ENCODE measurements around the gene LRMDA.

Gene LRMDA

DNA sequence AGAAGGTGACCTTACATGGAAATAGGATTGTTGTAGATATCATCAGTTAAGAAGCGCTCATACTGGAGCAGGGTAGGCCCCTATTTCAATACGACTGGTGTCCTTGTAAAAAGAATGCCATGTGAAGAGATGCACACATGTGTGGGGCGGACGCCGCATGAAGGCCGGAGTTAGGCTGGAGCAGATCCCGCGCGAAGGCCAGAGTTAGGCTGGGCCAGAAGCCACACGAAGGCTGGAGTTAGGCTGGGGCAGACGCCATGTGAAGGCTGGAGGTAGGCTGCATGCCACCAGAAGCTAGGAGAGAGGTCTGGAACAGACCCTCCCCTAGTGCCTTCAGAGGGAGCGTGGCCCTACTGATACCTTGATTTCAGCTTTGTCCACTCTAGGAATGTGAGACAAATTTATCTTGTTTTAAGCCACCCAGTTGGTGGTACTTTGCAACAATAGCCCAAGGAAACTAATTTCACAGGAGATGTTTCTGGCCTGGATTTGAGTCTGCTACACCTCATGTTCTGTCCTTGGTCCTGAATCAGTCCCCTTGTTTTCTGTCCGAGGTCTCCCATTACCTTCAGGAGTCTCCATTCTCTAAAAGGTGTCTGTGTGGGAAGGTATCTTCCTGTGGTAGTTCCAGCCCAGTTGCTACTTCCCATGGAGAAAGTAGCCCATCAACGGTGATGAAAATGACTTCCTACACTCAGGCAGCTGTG is 585.8 kb downstream of the LRMDA start:
- DNase-seq = no peak

DNA sequence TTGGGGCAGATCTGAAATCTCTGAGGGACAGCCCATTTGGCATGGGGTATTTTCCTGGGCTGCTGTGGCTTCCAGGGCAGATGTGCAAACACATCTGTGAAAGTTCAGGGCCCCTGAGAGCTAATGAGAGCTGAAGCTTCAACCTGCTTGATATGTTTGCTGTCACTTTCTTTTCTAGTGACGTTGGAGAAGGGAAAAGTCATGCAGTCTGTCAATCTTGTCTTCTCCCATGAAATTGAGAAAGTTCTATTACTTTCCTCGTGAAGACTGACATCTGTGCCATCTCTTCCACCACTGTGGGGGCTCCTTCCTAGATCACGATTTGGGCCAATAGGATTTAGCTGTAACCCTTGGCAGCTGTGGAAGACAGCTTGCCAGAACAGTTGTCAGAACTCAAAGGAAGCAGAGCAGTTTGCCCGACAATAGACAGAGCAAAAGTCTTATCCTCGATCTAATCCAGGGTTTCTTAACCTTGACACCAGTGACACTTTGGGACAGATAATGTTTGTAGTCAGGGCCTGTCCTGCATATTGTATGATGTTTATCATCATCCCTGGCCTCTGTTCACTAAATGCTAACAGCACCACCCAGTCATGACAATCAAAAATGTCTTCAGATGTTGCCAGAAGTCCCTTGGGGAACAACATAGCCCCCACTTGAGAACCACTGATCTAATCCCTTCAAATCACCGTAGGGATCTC is 586.5 kb downstream of the LRMDA start:
- no peak for DNase-seq

DNA sequence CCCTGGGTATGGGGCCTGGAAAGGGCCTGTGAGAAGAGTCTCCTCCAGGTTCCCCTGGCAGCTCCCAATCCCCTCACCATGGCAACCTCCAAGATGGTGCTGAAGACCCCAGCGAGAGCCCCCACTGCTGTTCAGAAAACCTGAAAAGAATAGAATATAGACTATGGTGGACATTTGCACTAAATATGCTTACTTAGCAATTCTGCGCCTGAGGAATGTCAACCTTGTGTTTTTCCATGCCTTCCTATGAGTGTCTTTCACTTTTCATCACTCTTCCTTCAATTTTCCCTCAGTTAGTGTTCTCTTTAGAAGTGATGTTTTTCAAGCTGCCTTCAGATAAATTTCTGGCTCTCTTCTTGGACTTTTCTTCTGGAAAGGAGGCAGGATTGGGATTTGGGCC is 589.2 kb downstream of the LRMDA start:
- DNase-seq = no peak

DNA sequence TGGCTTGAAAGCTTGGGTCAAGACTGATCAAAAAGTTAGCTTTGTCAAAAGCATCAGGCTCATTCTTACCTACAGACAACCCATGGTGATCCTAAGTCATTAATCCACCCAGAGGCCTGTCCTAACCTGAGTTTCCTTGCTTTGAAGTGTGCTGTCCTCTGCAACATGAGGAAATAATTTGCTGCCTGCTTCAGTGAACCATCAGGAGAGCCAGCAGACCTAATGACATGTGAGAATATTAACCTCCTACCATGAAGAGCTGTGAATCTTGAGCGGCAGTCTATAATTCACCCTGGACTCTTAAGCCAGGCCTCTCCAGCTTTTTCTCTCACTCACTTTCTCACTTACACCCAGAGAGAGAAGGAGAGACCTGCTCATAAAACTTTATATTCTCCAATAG is 590.0 kb downstream of the LRMDA start:
- no peak for DNase-seq

DNA sequence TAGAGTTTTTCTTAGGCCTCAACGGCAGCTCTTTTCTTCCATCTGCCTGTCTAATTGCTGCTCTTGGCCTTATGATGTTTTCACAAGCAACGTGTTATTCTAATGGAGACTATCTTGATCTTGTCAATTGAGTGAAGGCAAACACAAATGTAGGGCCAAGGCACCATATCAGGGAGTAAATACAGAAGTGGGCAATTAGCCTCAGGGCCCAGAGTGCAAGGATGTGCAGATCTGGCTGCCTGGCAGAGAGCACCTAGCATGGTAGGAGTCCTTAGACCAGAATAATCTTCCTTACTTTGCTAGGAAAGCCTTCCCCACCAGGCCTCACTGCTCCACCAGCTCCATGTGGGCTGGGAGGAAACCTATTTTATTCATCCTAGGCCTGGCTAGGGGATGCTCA is 590.9 kb downstream of the LRMDA start:
- DNase-seq = peak; percentile 1

DNA sequence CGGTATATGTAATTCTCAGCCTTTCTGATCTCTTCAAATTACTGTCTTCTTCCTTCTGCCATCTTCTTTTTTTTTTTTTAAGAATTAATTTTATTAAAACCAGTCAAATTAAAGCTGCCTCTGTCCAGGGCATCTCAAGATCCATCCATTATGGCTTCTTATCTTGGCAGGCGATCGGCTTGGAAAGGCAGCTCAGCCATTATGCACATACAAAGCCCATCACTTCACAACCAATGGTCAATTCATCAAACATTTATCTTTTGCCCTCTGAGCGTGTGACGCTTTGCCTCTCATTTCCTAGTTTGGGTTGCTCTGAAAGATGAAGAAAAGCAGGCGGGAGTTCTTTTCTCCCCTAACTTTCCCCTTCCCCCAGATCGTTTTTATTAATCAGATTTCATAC is 591.6 kb downstream of the LRMDA start:
- DNase-seq = no peak

DNA sequence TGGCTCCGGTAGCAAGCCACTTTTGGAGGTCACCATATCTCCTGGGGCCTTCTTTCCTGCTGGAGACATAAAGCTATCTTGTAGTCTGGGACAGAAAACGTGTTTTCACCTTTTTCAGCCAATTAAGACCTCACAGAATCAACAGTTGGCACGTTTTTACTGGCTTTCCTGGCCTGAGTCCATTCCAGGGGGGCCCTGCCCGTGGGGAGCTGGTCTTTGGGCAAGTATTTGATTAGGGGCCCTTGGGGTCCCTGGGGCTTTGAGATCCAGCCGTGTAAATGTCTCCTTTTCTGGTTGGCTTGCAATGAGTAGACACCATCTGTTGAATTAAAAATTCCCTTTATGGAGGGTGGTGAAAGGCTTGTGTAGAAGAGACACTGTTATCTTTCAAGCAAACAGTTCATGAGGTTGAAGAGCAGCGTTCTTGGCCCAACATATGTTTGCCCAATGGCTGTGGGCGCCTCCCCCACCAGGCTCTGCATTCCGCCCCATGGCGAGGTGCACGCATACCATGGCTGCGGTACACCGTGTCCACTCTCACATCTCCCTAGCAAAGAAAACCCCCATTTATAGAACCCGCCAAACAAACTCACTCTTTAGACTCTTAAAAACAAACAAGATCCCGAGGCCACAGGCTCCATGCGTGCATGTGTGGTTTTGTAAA is 593.2 kb downstream of the LRMDA start:
- DNase-seq = no peak

DNA sequence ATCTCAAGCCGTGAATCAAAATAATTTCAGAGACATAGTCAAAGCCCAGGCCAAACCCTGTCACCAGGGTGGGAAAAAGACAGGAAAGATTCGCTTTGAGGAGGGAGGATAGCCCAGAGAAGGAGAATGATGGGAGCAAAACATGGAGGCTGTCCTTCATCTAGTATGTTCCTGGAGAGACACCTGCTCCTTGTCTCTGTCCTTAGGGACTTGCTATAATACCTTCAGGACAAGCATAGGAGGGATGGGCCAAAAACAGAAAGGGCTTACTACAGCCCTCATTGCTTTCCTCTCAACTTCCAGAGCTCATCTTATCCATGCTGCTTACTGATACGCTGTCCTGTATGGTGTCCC is 593.7 kb downstream of the LRMDA start:
- DNase-seq = no peak

DNA sequence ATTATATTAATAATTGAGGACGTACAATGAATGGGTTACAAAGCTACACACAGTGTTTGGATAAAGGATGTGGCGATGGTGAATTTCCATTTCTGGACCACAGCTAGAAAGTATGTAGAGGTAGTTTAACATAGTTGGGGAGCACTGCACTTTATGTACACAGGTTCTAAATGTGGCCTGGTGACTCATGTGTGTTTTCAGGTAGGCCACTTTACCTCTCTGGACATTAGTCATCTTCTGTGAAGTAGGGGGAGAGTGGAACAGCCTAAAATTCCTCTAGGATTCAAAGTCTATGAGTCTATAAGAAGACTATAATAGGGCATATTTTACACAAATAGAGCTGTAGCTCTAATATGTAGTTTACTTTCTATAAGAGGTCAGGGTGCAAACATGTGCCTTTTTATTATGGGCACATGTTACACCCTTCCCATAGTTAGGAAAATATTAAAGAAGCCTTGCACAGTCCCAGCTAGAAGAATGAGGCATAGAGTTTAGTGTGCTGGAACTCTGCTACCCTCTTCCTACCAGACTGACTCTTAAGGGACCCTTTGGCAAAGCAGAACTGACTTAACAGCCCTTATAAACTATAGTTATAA is 594.9 kb downstream of the LRMDA start:
- DNase-seq = no peak

DNA sequence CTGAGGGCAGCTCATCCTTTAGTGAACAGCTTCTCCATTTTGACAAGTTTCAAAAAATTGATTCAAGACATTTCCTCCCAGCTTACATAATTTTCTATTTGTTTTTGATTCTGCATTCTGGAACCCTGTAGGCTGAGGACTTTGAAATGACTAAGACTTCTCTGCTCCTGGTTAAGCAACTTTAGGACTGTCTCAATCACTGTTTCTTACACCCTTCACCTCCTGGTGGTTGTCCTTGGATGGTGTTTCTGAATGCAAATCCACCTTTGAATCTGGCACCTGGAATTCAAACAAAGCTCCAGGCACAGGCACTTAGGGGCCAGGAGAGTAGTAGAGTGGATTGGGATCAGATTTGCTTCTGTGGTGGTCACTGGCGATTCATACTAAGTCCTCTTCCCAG is 595.5 kb downstream of the LRMDA start:
- DNase-seq = no peak

DNA sequence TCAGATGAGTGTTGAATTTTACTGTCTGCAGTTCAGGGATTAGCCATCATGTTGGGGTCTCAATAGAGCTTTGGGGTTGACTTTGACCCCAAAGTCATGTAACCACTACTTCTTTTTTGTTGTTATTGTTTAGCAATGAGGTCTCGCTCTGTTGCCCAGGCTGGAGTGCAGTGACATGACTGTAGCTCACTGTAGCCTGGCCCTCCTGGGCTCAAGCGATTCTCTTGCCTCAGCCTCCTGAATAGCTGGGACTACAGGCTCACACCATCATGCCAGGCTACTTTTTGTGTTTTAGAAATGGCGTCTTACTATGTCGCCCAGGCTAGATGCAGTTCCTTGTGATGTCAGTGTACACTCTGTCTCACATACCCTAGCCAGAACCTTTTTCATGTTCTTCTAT is 598.4 kb downstream of the LRMDA start:
- no peak for DNase-seq

DNA sequence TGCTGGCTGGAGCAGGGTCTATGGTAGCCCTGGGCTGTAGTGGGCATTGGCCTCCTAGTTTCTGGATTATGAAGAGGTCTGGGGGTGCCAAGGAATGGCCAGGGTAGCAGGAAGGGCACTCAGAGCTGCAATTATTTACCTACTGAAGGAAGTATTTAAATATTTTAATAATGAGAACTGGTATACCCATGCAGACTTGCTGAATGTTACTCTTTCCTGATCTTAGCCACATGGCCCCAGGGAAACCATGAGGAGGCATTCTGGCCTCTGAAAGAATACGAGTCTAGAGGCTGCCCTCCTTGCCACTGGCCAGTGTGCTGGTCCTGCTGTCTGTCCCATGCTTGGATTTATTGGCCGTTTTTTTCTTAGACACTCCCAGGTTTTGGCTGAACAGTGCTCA is 599.7 kb downstream of the LRMDA start:
- DNase-seq = no peak

DNA sequence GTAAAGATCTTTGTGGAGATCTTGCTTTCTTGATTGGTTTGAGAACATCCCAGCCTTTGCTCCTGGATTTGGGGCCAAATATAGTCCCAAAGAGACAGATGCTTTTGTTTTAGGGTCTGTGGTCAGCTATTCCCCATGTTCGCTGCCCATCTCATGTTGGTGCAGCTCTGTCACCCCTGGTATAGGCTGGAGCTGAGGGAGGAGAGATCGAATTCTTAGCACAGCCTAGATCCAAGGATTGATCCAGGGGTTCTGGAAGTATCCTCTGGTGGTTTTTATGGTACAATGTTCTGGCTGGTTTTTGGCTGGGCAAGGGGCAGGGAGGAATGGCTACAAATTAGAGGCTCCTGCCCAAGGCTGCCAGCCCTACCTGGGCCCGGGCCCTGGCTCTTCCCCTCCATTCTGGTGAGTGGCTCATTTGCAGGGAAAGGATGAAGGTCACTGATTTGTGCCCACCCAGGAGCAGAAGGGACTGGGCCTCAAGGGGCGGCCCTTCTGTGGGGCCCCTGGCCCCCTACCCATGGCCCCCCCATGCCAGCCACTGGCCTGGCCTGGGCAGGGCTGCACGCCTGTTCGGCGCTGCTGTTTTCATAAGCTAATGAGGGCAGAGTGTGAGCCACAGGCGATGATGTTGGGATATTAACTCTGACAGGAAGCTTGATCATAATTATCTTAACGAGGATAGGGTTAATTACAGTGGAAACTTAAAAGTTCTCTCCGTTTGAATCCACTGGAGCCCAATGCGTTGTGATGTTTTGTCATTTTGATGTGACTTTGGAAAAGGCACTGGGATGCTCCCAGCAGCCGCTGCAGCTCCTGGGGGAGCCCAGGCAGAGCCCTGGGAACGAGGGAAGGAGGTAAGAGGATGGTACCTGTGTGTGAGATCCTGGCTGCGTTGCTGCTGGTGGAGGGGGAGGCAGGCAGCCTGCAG is 600.6 kb downstream of the LRMDA start:
- DNase-seq = no peak

DNA sequence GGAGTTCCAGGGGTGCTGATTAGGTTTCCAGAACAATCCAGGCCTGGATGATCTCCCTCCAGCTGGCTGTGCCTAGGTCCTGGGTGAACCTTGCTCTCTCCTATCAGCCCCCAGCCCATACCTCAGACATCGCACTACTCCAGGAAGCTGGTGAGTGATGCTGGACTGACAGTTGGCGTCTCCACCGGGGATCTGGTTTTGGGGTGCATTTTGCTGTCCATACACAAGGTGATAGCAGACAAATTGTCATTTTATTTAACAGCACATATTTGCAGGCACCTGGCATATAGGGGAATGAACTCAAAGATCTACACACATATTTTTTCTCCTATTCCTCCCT is 601.2 kb downstream of the LRMDA start:
- DNase-seq = no peak

DNA sequence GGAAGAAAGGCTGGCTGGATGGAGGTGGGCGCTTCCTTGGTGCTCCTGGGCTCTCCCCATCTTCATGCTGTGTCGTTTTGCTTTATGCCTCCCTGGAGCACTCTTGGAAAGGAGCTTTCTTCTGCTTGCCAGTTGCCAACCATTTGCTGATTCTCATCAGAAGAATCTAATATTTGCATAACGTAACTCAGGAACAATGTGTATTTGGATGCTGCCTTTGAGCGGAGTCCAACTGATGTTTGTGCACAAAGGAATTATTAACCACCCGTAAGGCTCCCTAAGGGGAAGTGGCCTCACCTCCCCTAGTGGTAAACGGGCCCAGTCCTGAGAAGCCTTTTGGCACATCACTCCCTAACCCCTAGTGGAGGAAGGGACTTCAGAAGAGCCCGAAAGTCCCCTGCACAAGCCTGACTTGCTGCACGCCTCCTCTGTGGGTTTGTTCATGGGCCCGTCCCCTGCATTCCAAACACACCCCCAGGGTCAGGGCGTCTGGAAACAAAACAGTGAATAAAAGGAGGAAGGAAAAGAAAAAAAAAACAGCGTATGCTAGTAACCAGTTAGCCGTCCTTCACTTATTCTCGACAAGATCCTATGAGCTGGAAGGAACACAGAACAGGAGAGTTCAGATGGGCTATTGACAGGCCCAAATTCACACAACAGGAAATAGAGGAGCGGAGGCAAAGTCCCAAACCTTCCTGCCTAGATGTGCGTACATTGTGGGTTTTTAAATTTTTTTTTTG is 602.2 kb downstream of the LRMDA start:
- no peak for DNase-seq

DNA sequence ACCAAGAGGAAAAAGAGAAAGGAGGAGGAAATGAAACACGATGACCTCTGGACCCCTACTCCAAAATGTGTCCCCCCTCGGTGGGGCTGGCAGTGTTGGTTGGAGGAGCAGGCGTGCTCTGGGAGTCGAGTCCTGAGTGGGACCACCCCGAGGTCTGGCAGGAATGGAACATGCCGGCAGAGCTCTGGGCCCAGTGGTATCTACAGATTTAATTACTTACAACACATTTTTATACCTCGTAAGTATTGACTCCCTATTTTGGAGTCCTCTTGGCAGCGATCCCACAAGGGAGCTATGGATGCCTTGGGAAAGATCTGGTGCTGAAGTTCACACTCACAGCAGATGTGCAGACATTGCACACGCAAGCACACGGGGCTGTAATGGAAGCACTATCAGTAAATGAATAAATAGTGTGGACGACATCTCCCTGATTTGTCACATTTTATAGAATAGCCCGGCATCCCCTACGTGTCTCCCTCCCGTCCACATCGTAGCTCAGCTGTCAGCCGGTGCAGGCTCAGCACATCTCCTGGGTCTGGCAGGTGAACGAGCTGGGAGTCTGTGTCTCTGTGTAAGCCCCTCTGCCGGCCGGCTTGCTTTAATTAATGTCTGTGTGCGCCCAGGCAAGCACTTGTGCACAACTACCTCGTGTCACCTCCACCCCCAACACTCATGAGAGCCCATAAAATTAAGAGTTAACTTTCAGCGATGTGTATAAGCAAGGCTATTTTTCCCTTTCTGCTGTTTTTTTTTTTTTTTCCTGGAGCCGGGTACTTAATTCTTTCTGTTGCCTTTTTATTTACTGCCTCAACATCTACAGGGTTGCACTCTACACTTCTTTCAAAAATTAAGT is 603.2 kb downstream of the LRMDA start:
- peak; percentile 86 for DNase-seq

DNA sequence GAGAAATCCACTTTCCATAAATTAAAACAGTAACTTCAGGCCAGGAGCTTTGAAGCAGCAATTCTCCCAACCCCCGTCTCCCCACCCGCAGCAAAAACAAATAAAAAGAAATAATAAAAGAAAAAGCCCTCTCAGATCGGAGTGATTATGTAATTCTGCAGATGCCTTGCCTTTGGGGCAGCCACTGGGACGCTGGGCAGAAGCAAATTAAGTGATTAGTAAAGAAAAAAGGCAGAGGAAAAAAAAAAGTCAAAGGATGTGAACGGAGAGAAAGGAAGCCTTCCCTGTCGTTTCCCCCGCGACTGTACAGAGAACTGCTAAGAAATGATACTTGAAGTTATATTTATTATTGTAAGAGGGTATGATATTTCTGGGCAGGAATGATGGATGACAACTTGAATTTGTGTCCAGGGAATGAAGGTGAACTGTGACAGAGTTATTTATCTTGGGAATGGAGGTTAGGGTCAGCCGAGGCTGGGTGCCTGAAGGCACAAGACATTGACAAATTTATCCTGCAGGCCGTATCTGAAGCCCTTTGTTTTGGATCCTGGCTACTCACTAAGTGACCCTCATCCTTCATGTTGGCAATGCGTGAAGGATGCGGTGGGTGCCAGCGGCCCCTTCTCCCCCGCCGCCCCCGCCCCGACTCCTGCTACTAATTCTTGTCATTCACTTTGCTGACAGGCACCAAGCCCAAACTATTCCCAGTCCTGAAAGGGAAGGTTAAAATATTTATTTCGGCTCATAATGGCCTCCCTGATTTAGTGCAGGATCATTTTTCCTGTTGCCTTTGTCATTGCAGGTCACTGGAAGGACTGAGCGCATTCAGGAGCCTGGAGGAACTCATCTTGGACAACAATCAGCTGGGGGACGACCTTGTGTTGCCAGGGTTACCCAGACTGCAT is 604.0 kb downstream of the LRMDA start:
- DNase-seq = peak; percentile 64

DNA sequence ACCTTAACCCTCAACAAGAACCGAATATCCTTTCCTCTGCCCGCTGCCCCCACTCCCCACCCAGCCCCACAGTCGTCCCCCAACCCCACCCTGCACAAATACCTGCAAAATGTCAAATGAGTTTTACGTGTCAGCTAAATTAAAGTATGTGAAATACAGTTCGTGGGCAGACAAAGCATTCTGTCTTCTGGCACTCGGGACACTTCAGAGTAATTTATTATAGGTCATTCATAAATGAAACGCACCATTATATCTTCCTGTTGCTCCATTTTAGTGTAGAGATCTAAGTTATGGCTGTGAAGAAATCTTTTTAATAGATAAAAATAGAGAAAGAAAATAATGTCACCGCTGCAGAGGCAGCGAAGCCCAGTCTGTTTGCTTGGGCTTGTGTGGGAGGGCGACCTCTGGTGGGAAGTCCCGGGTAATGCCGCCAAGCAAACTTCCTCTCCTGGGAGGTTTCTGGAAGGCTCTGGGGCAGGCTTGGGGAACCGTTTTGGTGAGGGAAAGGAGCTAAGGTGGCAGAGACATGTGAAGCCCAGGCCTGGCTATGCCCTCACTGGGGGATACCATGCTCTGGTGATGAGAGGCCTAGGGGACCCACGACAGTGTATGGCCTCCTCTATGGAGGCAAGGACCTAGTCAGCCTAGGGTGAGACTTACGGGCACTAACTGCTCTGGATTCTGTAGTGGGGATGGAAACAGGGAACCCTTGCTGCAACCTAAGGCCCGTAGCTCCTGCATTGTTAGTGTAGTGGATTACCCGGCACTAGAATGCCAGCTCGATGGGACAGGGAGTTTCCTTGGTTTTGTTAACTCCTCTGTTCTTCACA is 604.9 kb downstream of the LRMDA start:
- DNase-seq = peak; percentile 17

DNA sequence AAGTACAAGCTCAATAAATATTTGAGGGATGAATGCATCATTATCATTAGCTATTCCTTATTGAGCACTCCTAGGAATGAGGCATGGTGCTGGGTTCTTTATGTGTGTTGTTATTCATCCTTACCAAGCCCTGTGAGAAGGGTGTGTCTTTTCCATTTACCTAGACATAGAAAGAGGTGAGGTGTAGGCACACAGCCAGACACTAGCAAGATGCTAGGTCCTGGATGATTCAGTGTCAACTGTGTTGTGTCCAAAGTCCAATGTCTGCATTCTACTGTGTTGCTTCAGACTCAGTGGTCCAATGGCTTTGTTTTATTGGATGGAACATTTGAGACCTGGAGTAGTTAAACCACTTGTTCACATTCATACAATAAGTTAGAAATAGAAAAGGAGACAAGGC is 605.5 kb downstream of the LRMDA start:
- DNase-seq = no peak
